ENCODE data around the gene NTNG1.
A peak's percentile ranks its signal among the peaks of the same experiment; 100 is the strongest.

Gene NTNG1

GRCh38 chr1:107273515-107273914, 132.7 kb downstream of the NTNG1 start:
- no peak for DNase-seq
- no peaks in the 10 kb centered on the region for H3K9me3 ChIP-seq (ENCODE audit: control insufficient read depth, low read length)
- H2AK5ac ChIP-seq (ENCODE audit: low read length, severe bottlenecking) = no peak overlapping the region
- H2BK15ac ChIP-seq (ENCODE audit: low read depth, poor library complexity, severe bottlenecking) = no peak overlapping the region
- H3K4me2 ChIP-seq (ENCODE audit: low read length, poor library complexity, severe bottlenecking) = peak overlapping the region; percentile 22
- H4K8ac ChIP-seq (ENCODE audit: low read length) = no peak overlapping the region
- no peak overlapping the region for H3K23ac ChIP-seq (ENCODE audit: low read length in 2 of 2)
- H4K91ac ChIP-seq (ENCODE audit: low read length) = no peak overlapping the region
- peak overlapping the region; percentile 16 for H3K9ac ChIP-seq (ENCODE audit: low read length)
- no peaks in the 10 kb centered on the region for H3K4me1 ChIP-seq (ENCODE audit: control insufficient read depth, insufficient read depth, low read depth, low read length)
- no peaks in the 10 kb centered on the region for H3K36me3 ChIP-seq (ENCODE audit: control insufficient read depth in 1 of 2, insufficient read depth in 2 of 2, low read depth in 1 of 2, low read length in 2 of 2)
- H2BK120ac ChIP-seq (ENCODE audit: low read depth, low read length) = no peak overlapping the region
- no peak overlapping the region for H3K4ac ChIP-seq (ENCODE audit: low read depth in 1 of 2, low read length in 2 of 2)
- no peak overlapping the region for H3K27ac ChIP-seq (ENCODE audit: low read length, poor library complexity, severe bottlenecking)
- H2AFZ ChIP-seq (ENCODE audit: low read depth, low read length) = no peak overlapping the region
- WGBS = 94% methylated on average over 2 of the region's 3 CpGs
- H2BK12ac ChIP-seq (ENCODE audit: low read length in 2 of 2) = no peak overlapping the region
- H3K14ac ChIP-seq (ENCODE audit: low read length in 2 of 2) = no peak overlapping the region
- H3K79me1 ChIP-seq (replicated peaks; ENCODE audit: low read length, poor library complexity, severe bottlenecking) = peaks cover 3% of the 10 kb centered on the region
- H3K27me3 ChIP-seq (ENCODE audit: control insufficient read depth in 1 of 2, insufficient read depth in 1 of 2, low read length in 2 of 2) = no peaks in the 10 kb centered on the region
- H3K4me3 ChIP-seq (ENCODE audit: insufficient read depth in 1 of 2, low read depth in 1 of 2, low read length in 2 of 2) = peak overlapping the region in 1 of 2 experiments; percentile 50
- no peak overlapping the region for H2BK5ac ChIP-seq (ENCODE audit: low read depth, low read length, poor library complexity, severe bottlenecking)
- H3K18ac ChIP-seq (ENCODE audit: low read depth in 1 of 2, low read length in 2 of 2) = no peak overlapping the region

GRCh38 chr1:107274227-107274626, 133.4 kb downstream of the NTNG1 start:
- H3K18ac ChIP-seq (ENCODE audit: low read depth in 1 of 2, low read length in 2 of 2) = no peak overlapping the region
- H4K8ac ChIP-seq (ENCODE audit: low read length) = no peak overlapping the region
- no peak overlapping the region for H3K4me2 ChIP-seq (ENCODE audit: low read length, poor library complexity, severe bottlenecking)
- no peak overlapping the region for H2BK5ac ChIP-seq (ENCODE audit: low read depth, low read length, poor library complexity, severe bottlenecking)
- H3K27me3 ChIP-seq (ENCODE audit: control insufficient read depth in 1 of 2, insufficient read depth in 1 of 2, low read length in 2 of 2) = no peaks in the 10 kb centered on the region
- H2BK15ac ChIP-seq (ENCODE audit: low read depth, poor library complexity, severe bottlenecking) = no peak overlapping the region
- no peak overlapping the region for H2AK5ac ChIP-seq (ENCODE audit: low read length, severe bottlenecking)
- no peak for DNase-seq
- H3K4ac ChIP-seq (ENCODE audit: low read depth in 1 of 2, low read length in 2 of 2) = no peak overlapping the region
- no peak overlapping the region for H3K9ac ChIP-seq (ENCODE audit: low read length)
- no peak overlapping the region for H3K27ac ChIP-seq (ENCODE audit: low read length, poor library complexity, severe bottlenecking)
- H3K4me3 ChIP-seq (ENCODE audit: insufficient read depth in 1 of 2, low read depth in 1 of 2, low read length in 2 of 2) = peak overlapping the region in 1 of 2 experiments; percentile 50
- H3K14ac ChIP-seq (ENCODE audit: low read length in 2 of 2) = no peak overlapping the region
- no peaks in the 10 kb centered on the region for H3K9me3 ChIP-seq (ENCODE audit: control insufficient read depth, low read length)
- H3K36me3 ChIP-seq (ENCODE audit: control insufficient read depth in 1 of 2, insufficient read depth in 2 of 2, low read depth in 1 of 2, low read length in 2 of 2) = no peaks in the 10 kb centered on the region
- no peak overlapping the region for H3K23ac ChIP-seq (ENCODE audit: low read length in 2 of 2)
- peaks cover 3% of the 10 kb centered on the region for H3K79me1 ChIP-seq (replicated peaks; ENCODE audit: low read length, poor library complexity, severe bottlenecking)
- no peak overlapping the region for H2BK120ac ChIP-seq (ENCODE audit: low read depth, low read length)
- no peak overlapping the region for H4K91ac ChIP-seq (ENCODE audit: low read length)
- WGBS = 94% methylated on average over 1 of the region's 1 CpG
- H3K4me1 ChIP-seq (ENCODE audit: control insufficient read depth, insufficient read depth, low read depth, low read length) = no peaks in the 10 kb centered on the region
- no peak overlapping the region for H2BK12ac ChIP-seq (ENCODE audit: low read length in 2 of 2)
- no peak overlapping the region for H2AFZ ChIP-seq (ENCODE audit: low read depth, low read length)

DNA sequence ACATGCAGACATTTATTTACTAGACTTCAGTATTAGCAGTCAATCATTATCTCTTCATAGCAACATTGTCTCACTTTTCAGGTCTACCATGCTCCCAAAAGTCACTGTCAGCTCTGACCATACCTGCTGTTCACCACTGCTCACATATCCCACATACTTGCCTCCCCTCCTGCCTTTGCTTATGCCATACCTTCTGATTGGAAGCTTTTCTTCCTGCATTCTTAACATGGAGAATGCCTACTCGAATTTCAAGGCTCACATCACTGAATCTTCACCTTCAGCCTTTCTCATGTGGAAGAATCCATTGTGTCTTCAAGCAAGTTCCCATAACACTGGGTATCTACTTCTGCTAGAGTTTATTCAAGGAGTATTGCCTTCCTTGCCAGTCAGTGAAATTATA, 135.4 kb downstream of the NTNG1 start:
- H3K4me2 ChIP-seq (ENCODE audit: low read length, poor library complexity, severe bottlenecking) = no peak overlapping the region
- DNase-seq = no peak
- no peak overlapping the region for H3K27ac ChIP-seq (ENCODE audit: low read length, poor library complexity, severe bottlenecking)
- H3K9me3 ChIP-seq (ENCODE audit: control insufficient read depth, low read length) = no peaks in the 10 kb centered on the region
- 6% methylated on average over 1 of the region's 1 CpG for WGBS
- H3K4ac ChIP-seq (ENCODE audit: low read depth in 1 of 2, low read length in 2 of 2) = no peak overlapping the region
- no peak overlapping the region for H4K91ac ChIP-seq (ENCODE audit: low read length)
- H2BK120ac ChIP-seq (ENCODE audit: low read depth, low read length) = no peak overlapping the region
- peaks cover 5% of the 10 kb centered on the region for H3K79me1 ChIP-seq (replicated peaks; ENCODE audit: low read length, poor library complexity, severe bottlenecking)
- no peak overlapping the region for H4K8ac ChIP-seq (ENCODE audit: low read length)
- H3K27me3 ChIP-seq (ENCODE audit: control insufficient read depth in 1 of 2, insufficient read depth in 1 of 2, low read length in 2 of 2) = no peaks in the 10 kb centered on the region
- no peak overlapping the region for H3K9ac ChIP-seq (ENCODE audit: low read length)
- no peak overlapping the region for H3K14ac ChIP-seq (ENCODE audit: low read length in 2 of 2)
- no peaks in the 10 kb centered on the region for H3K36me3 ChIP-seq (ENCODE audit: control insufficient read depth in 1 of 2, insufficient read depth in 2 of 2, low read depth in 1 of 2, low read length in 2 of 2)
- H2AK5ac ChIP-seq (ENCODE audit: low read length, severe bottlenecking) = no peak overlapping the region
- no peaks in the 10 kb centered on the region for H3K4me1 ChIP-seq (ENCODE audit: control insufficient read depth, insufficient read depth, low read depth, low read length)
- H2BK12ac ChIP-seq (ENCODE audit: low read length in 2 of 2) = no peak overlapping the region
- no peak overlapping the region for H3K23ac ChIP-seq (ENCODE audit: low read length in 2 of 2)
- H2AFZ ChIP-seq (ENCODE audit: low read depth, low read length) = no peak overlapping the region
- H2BK5ac ChIP-seq (ENCODE audit: low read depth, low read length, poor library complexity, severe bottlenecking) = no peak overlapping the region
- no peak overlapping the region for H3K4me3 ChIP-seq (ENCODE audit: insufficient read depth in 1 of 2, low read depth in 1 of 2, low read length in 2 of 2)
- no peak overlapping the region for H2BK15ac ChIP-seq (ENCODE audit: low read depth, poor library complexity, severe bottlenecking)
- H3K18ac ChIP-seq (ENCODE audit: low read depth in 1 of 2, low read length in 2 of 2) = no peak overlapping the region

GRCh38 chr1:107277022-107277421, 136.2 kb downstream of the NTNG1 start:
- DNase-seq = peak; percentile 45
- Histone ChIP-seq H2BK15ac (ENCODE audit: low read depth, poor library complexity, severe bottlenecking) (no peak overlapping the region), H4K8ac (ENCODE audit: low read length) (no peak overlapping the region), H3K18ac (ENCODE audit: low read depth in 1 of 2, low read length in 2 of 2) (no peak overlapping the region), H3K27me3 (ENCODE audit: control insufficient read depth in 1 of 2, insufficient read depth in 1 of 2, low read length in 2 of 2) (no peaks in the 10 kb centered on the region), H2AK5ac (ENCODE audit: low read length, severe bottlenecking) (no peak overlapping the region), H3K27ac (ENCODE audit: low read length, poor library complexity, severe bottlenecking) (no peak overlapping the region), H2BK120ac (ENCODE audit: low read depth, low read length) (no peak overlapping the region), H3K4me2 (ENCODE audit: low read length, poor library complexity, severe bottlenecking) (no peak overlapping the region), H3K9me3 (ENCODE audit: control insufficient read depth, low read length) (no peaks in the 10 kb centered on the region), H3K4me3 (ENCODE audit: insufficient read depth in 1 of 2, low read depth in 1 of 2, low read length in 2 of 2) (no peak overlapping the region), H4K91ac (ENCODE audit: low read length) (no peak overlapping the region), H3K4ac (ENCODE audit: low read depth in 1 of 2, low read length in 2 of 2) (no peak overlapping the region), H3K9ac (ENCODE audit: low read length) (peak overlapping the region; percentile 73), H3K14ac (ENCODE audit: low read length in 2 of 2) (no peak overlapping the region), H3K4me1 (ENCODE audit: control insufficient read depth, insufficient read depth, low read depth, low read length) (no peaks in the 10 kb centered on the region), H2AFZ (ENCODE audit: low read depth, low read length) (no peak overlapping the region), H2BK5ac (ENCODE audit: low read depth, low read length, poor library complexity, severe bottlenecking) (no peak overlapping the region), H3K36me3 (ENCODE audit: control insufficient read depth in 1 of 2, insufficient read depth in 2 of 2, low read depth in 1 of 2, low read length in 2 of 2) (no peaks in the 10 kb centered on the region), H3K23ac (ENCODE audit: low read length in 2 of 2) (no peak overlapping the region), H3K79me1 (replicated peaks; ENCODE audit: low read length, poor library complexity, severe bottlenecking) (peaks cover 5% of the 10 kb centered on the region), H2BK12ac (ENCODE audit: low read length in 2 of 2) (no peak overlapping the region)
- WGBS = 11% methylated on average over 4 of the region's 4 CpGs
